WERI-Rb-1 (cell line): ENCODE measurements around the gene KCTD1.

ENCODE experiments used
- DNase-seq: peaks from one replicate; pipeline ENCODE4 v3.0.0-alpha.2; 2020
- H3K27ac ChIP-seq: fragments of 250-450 bp; sonication (Bioruptor Pico); 2 replicates; pipeline ENCODE4 v1.5.1; 2020; ENCODE audit warnings: mild to moderate bottlenecking, moderate library complexity
- H3K27me3 ChIP-seq: fragments of 250-450 bp; sonication (Bioruptor Pico); 2 replicates; pipeline ENCODE4 v1.5.1; 2021; ENCODE audit warnings: mild to moderate bottlenecking, low read depth, moderate library complexity; ENCODE audit not compliant: insufficient read depth, severe bottlenecking
- H3K36me3 ChIP-seq: fragments of 250-450 bp; sonication (Bioruptor Pico); 2 replicates; pipeline ENCODE4 v1.5.1; 2020; ENCODE audit warnings: mild to moderate bottlenecking, moderate library complexity
- H3K4me3 ChIP-seq: 2 replicates; pipeline ENCODE4 v1.5.1; 2011; ENCODE audit warnings: low read depth, mild to moderate bottlenecking, control low read depth, low read length
- H3K9me3 ChIP-seq: fragments of 250-450 bp; sonication (Bioruptor Pico); 2 replicates; pipeline ENCODE4 v1.5.1; 2021; ENCODE audit warnings: mild to moderate bottlenecking, moderate library complexity; ENCODE audit not compliant: severe bottlenecking
- CTCF ChIP-seq: IDR thresholded peaks from 2 replicates; pipeline ENCODE4 v1.5.1; 2011; ENCODE audit warnings: low read depth, mild to moderate bottlenecking, control low read depth, inconsistent platforms, low read length

KCTD1 gene

GRCh38 chr18:26421503-26421902, 126.8 kb downstream of the KCTD1 start:
- DNase-seq = no peak
- H3K27me3 ChIP-seq = no peaks in the 10 kb centered on the region
- H3K27ac ChIP-seq = no peak overlapping the region
- no peak for TF ChIP-seq CTCF
- no peaks in the 10 kb centered on the region for H3K9me3 ChIP-seq
- H3K4me3 ChIP-seq = no peak overlapping the region
- no peaks in the 10 kb centered on the region for H3K36me3 ChIP-seq

- no peak overlapping the region for H3K27ac ChIP-seq
- H3K36me3 ChIP-seq = no peaks in the 10 kb centered on the region
- H3K4me3 ChIP-seq = no peak overlapping the region
- no peaks in the 10 kb centered on the region for H3K9me3 ChIP-seq
- no peaks in the 10 kb centered on the region for H3K27me3 ChIP-seq
- no peak for TF ChIP-seq CTCF
- DNase-seq = no peak
Observed at GRCh38 chr18:26419746-26420145, 128.6 kb downstream of the KCTD1 start.

- H3K36me3 ChIP-seq = no peaks in the 10 kb centered on the region
- no peak overlapping the region for H3K4me3 ChIP-seq
- H3K27ac ChIP-seq = no peak overlapping the region
- H3K27me3 ChIP-seq = no peaks in the 10 kb centered on the region
- no peak for DNase-seq
- no peak for TF ChIP-seq CTCF
- H3K9me3 ChIP-seq = no peaks in the 10 kb centered on the region
Observed at GRCh38 chr18:26418225-26418624, 130.1 kb downstream of the KCTD1 start.

GRCh38 chr18:26417190-26417589, 131.2 kb downstream of the KCTD1 start:
- no peaks in the 10 kb centered on the region for H3K36me3 ChIP-seq
- TF ChIP-seq CTCF = no peak
- no peak overlapping the region for H3K27ac ChIP-seq
- H3K9me3 ChIP-seq = no peaks in the 10 kb centered on the region
- no peak for DNase-seq
- H3K4me3 ChIP-seq = no peak overlapping the region
- H3K27me3 ChIP-seq = no peaks in the 10 kb centered on the region

- TF ChIP-seq CTCF = no peak
- no peaks in the 10 kb centered on the region for H3K36me3 ChIP-seq
- DNase-seq = no peak
Observed at GRCh38 chr18:26416652-26417150, 131.7 kb downstream of the KCTD1 start.

GRCh38 chr18:26415631-26416030, 132.7 kb downstream of the KCTD1 start:
- no peak overlapping the region for H3K27ac ChIP-seq
- H3K27me3 ChIP-seq = no peaks in the 10 kb centered on the region
- no peaks in the 10 kb centered on the region for H3K36me3 ChIP-seq
- TF ChIP-seq CTCF = no peak
- H3K4me3 ChIP-seq = no peak overlapping the region
- no peak for DNase-seq
- no peaks in the 10 kb centered on the region for H3K9me3 ChIP-seq

More at GRCh38 chr18:26416652-26417150, 131.7 kb downstream of the KCTD1 start:
- Histone ChIP-seq H3K27ac (no peak overlapping the region), H3K9me3 (no peaks in the 10 kb centered on the region), H3K27me3 (no peaks in the 10 kb centered on the region), H3K4me3 (no peak overlapping the region)
